H1 (cell line): ENCODE measurements around the gene SEMA5B. TPM values are rescaled to one million over a fixed set of nuclear protein-coding genes. Genes with fewer than 3 reads are reported as not detected.
A peak's percentile ranks its signal among the peaks of the same experiment; 100 is the strongest.

Experiments
- CTCF ChIA-PET: fragments of 300-600 bp; sonication (Branson Sonifier 250); formaldehyde crosslinking; loops from one replicate; lab custom pipeline; 2021; ENCODE audit not compliant: partially characterized antibody; lab: Charles Lee
- POLR2A ChIA-PET: fragments of 300-600 bp; sonication (Branson Sonifier 250); formaldehyde crosslinking; loops from one replicate; lab custom pipeline; 2021; ENCODE audit warnings: inconsistent platforms; ENCODE audit not compliant: partially characterized antibody; lab: Charles Lee
- DNase-seq, 2 experiments: peaks; one replicate each; pipeline versions ENCODE4 v3.0.0 to v3.0.0-alpha.2; 2010 to 2022; ENCODE audit warnings: low spot score in 2 of 2, low read depth in 1 of 2, mixed read lengths in 1 of 2
- FAIRE-seq: peaks from 2 replicates; lab custom pipeline; 2011; peaks lifted over from hg19 to GRCh38; lab: Jason Lieb, UNC
- H2AFZ ChIP-seq: 2 replicates; pipeline ENCODE4 v1.8.1; 2012; ENCODE audit warnings: low read length, inconsistent platforms
- H2AK5ac ChIP-seq: 2 replicates; pipeline ENCODE4 v1.6.1; 2013; ENCODE audit warnings: low read depth, low read length
- H2BK120ac ChIP-seq: replicated peaks from 2 replicates; pipeline ENCODE3; 2013; ENCODE audit warnings: low read depth, low read length, inconsistent platforms
- H2BK12ac ChIP-seq: 2 replicates; pipeline ENCODE4 v1.6.1; 2013; ENCODE audit warnings: low read depth, low read length
- H2BK15ac ChIP-seq: 2 replicates; pipeline ENCODE4 v1.6.1; 2013; ENCODE audit warnings: low read length
- H2BK20ac ChIP-seq: 2 replicates; pipeline ENCODE4 v1.6.1; 2013; ENCODE audit warnings: low read length
- H2BK5ac ChIP-seq: 2 replicates; pipeline ENCODE4 v1.6.1; 2013; ENCODE audit warnings: low read depth, low read length
- H3K14ac ChIP-seq: 2 replicates; pipeline ENCODE4 v1.6.1; 2013; ENCODE audit warnings: inconsistent platforms; ENCODE audit not compliant: insufficient read length
- H3K18ac ChIP-seq: 2 replicates; pipeline ENCODE4 v1.6.1; 2013; ENCODE audit warnings: low read length; ENCODE audit errors: extremely low read depth
- H3K23ac ChIP-seq: 2 replicates; pipeline ENCODE4 v1.6.1; 2013; ENCODE audit warnings: inconsistent platforms; ENCODE audit not compliant: insufficient read length
- H3K23me2 ChIP-seq: 2 replicates; pipeline ENCODE4 v1.6.1; 2013; ENCODE audit warnings: low read depth, low read length
- H3K27ac ChIP-seq: 2 replicates; pipeline ENCODE4 v1.6.1; 2011; ENCODE audit warnings: low read depth, low read length, inconsistent platforms
- H3K27me3 ChIP-seq, 4 experiments: replicated peaks in 1 of 4; 1 replicate in 1 of 4; 2 replicates in 3 of 4; pipeline versions ENCODE4 v1.6.1 to v1.8.1; 2011 to 2013; ENCODE audit warnings: low read length in 3 of 4, mild to moderate bottlenecking in 3 of 4, inconsistent platforms in 2 of 4, mixed read lengths in 2 of 4, moderate library complexity in 1 of 4; ENCODE audit not compliant: control insufficient read depth in 3 of 4, insufficient read depth in 3 of 4; ENCODE audit errors: extremely low read depth in 1 of 4
- H3K36me3 ChIP-seq, 4 experiments: 2 replicates each; pipeline versions ENCODE4 v1.6.1 to v1.8.1; 2011 to 2013; ENCODE audit warnings: mild to moderate bottlenecking in 4 of 4, low read length in 3 of 4, moderate library complexity in 2 of 4, control low read depth in 1 of 4, inconsistent platforms in 1 of 4; ENCODE audit not compliant: insufficient read depth in 4 of 4, control insufficient read depth in 2 of 4
- H3K4ac ChIP-seq: replicated peaks from 2 replicates; pipeline ENCODE3; 2013; ENCODE audit warnings: low read length, low read depth, mixed read lengths, inconsistent platforms; ENCODE audit not compliant: insufficient read length
- H3K4me1 ChIP-seq, 4 experiments: replicated peaks in 1 of 4; 1 replicate in 1 of 4; 2 replicates in 3 of 4; pipeline versions ENCODE4 v1.6.1 to v1.8.1; 2011 to 2013; ENCODE audit warnings: low read length in 3 of 4, inconsistent platforms in 2 of 4, mixed read lengths in 1 of 4; ENCODE audit not compliant: insufficient read depth in 4 of 4, control insufficient read depth in 3 of 4
- H3K4me2 ChIP-seq, 2 experiments: 2 replicates each; pipeline versions ENCODE4 v1.6.1 to v1.8.1; 2011 to 2013; ENCODE audit warnings: low read depth in 2 of 2, low read length in 2 of 2, control low read depth in 1 of 2, inconsistent platforms in 1 of 2, mild to moderate bottlenecking in 1 of 2; ENCODE audit not compliant: insufficient read depth in 1 of 2
- H3K4me3 ChIP-seq, 4 experiments: fragments of 200-600, 300-600 bp in 1 of 4; sonication (generic), shearing (Covaris generic), sonication (Bioruptor Twin) in 1 of 4; 2 replicates each; pipeline versions ENCODE4 v1.5.1 to v1.8.1; 2011 to 2016; ENCODE audit warnings: low read length in 4 of 4, low read depth in 3 of 4, control low read depth in 2 of 4, inconsistent platforms in 2 of 4, mild to moderate bottlenecking in 2 of 4, mixed read lengths in 1 of 4, moderate library complexity in 1 of 4; ENCODE audit not compliant: insufficient read depth in 2 of 4; ENCODE audit errors: extremely low read depth in 1 of 4
- H3K56ac ChIP-seq: replicated peaks from 2 replicates; pipeline ENCODE3; 2013; ENCODE audit warnings: low read depth, mild to moderate bottlenecking, mixed read lengths, low read length, inconsistent platforms; ENCODE audit not compliant: insufficient read length
- H3K79me1 ChIP-seq: 2 replicates; pipeline ENCODE4 v1.6.1; 2013; ENCODE audit warnings: low read depth, low read length, control low read depth
- H3K79me2 ChIP-seq, 2 experiments: 2 replicates each; pipeline versions ENCODE4 v1.6.1 to v1.8.1; 2012 to 2013; ENCODE audit warnings: low read length in 2 of 2, mild to moderate bottlenecking in 2 of 2, inconsistent platforms in 1 of 2; ENCODE audit not compliant: insufficient read depth in 2 of 2, control insufficient read depth in 1 of 2
- H3K9ac ChIP-seq, 4 experiments: replicated peaks in 1 of 4; 1 replicate in 1 of 4; 2 replicates in 3 of 4; pipeline versions ENCODE4 v1.6.1 to v1.8.1; 2011 to 2013; ENCODE audit warnings: low read depth in 3 of 4, low read length in 3 of 4, control low read depth in 2 of 4, mild to moderate bottlenecking in 2 of 4, moderate library complexity in 2 of 4, inconsistent platforms in 1 of 4; ENCODE audit errors: extremely low read depth in 1 of 4
- H3K9me3 ChIP-seq, 2 experiments: 2 replicates each; pipeline versions ENCODE4 v1.6.1 to v1.8.1; 2012 to 2013; ENCODE audit warnings: mild to moderate bottlenecking in 2 of 2, moderate library complexity in 2 of 2, control low read depth in 1 of 2, inconsistent platforms in 1 of 2, low read depth in 1 of 2, low read length in 1 of 2, mixed read lengths in 1 of 2; ENCODE audit not compliant: insufficient read depth in 2 of 2
- H4K20me1 ChIP-seq, 2 experiments: replicated peaks in 1 of 2; 2 replicates each; pipeline versions ENCODE3 to v1.8.1; 2011 to 2013; ENCODE audit warnings: inconsistent platforms in 2 of 2, low read length in 2 of 2, mild to moderate bottlenecking in 1 of 2; ENCODE audit not compliant: insufficient read depth in 2 of 2, control insufficient read depth in 1 of 2
- H4K5ac ChIP-seq: 2 replicates; pipeline ENCODE4 v1.6.1; 2013; ENCODE audit warnings: low read length, low read depth, mixed read lengths, inconsistent platforms; ENCODE audit not compliant: insufficient read length
- H4K8ac ChIP-seq: 2 replicates; pipeline ENCODE4 v1.8.0; 2013; ENCODE audit warnings: mild to moderate bottlenecking, moderate library complexity, low read length, inconsistent platforms; ENCODE audit not compliant: insufficient read depth; ENCODE audit errors: extremely low read depth
- H4K91ac ChIP-seq: replicated peaks from 2 replicates; pipeline ENCODE3; 2013; ENCODE audit warnings: low read length, mixed read lengths, inconsistent platforms; ENCODE audit not compliant: insufficient read length
- GTF2F1 ChIP-seq: IDR thresholded peaks from 2 replicates; pipeline ENCODE4 v1.6.1; 2012; ENCODE audit warnings: low read depth, low read length, improper control_type of control experiment, borderline replicate concordance
- WGBS, 2 experiments: shearing (Covaris generic) in 1 of 2; methylation state at CpG; one replicate each; pipeline versions ENCODE4 v1.1.6 to v1.1.7; 2013 to 2015; ENCODE audit warnings: low lambda C conversion rate in 2 of 2, mixed read lengths in 2 of 2, inconsistent platforms in 1 of 2, low coverage in 1 of 2, missing lambda C conversion rate in 1 of 2; ENCODE audit not compliant: insufficient replicate concordance in 2 of 2, insufficient coverage in 1 of 2, insufficient read length in 1 of 2; ENCODE audit errors: extremely low coverage in 1 of 2, missing lambda C conversion rate in 1 of 2; 5-methylcytosine and 5-hydroxymethylcytosine counted together
- polyA plus RNA-seq, 7 experiments: library from polyadenylated mRNA; depleted of rRNA in 3 of 7; stranded (reverse) in 5 of 7; unstranded in 2 of 7; fragments of >200 nt in 5 of 7; fragments of 200-250 nt in 2 of 7; gene quantifications; 1 replicate in 5 of 7; 2 replicates in 1 of 7; 4 replicates in 1 of 7; pipeline versions ENCODE4 v1.2.1 to v1.2.3, GENCODE V29; 2011 to 2013; ENCODE audit warnings: missing spikeins in 2 of 7, mixed read lengths in 2 of 7
- total RNA-seq: library from RNA; stranded (reverse); fragmentation: NEBNext Ultra II Directional; extraction: Animal tissue kit (Norgen Biotek cat#: 25700); gene quantifications from 2 replicates; pipeline ENCODE4 v1.2.1, GENCODE V29; 2021

Gene SEMA5B
- total and polyA plus RNA-seq, 2 of the 8 experiments (the other 6 are each of a cell fraction or from before 2014, with no cell fraction given): 13.1 to 22.4 TPM

- ChIA-PET CTCF (interaction anchor here (0.7 to 2.7 kb wide), 10 partner anchors 14 to 390 kb away, joined by 3 to 9 read pairs (median 4); partner anchors contain the start of gene PDIA5), POLR2A (no interaction called here)
- Histone ChIP-seq H3K27me3 (no peaks in the 10 kb centered on the region), H2BK12ac (no peak overlapping the region), H3K79me1 (no peaks in the 10 kb centered on the region; the same call in 1 of the 2 replicates), H3K14ac (peak overlapping the region; percentile 10), H3K4me3 (no peak overlapping the region), H2AK5ac (no peak overlapping the region), H2AFZ (no peak overlapping the region), H3K9me3 (no peaks in the 10 kb centered on the region), H2BK5ac (no peak overlapping the region), H3K23me2 (no peaks in the 10 kb centered on the region; the same call in 1 of the 2 replicates), H2BK20ac (no peak overlapping the region), H3K23ac (no peak overlapping the region), H3K9ac (no peak overlapping the region), H3K18ac (no peak overlapping the region), H3K4me1 (no peaks in the 10 kb centered on the region; a peak in 1 of 7 replicates), H4K20me1 (peaks cover 0 to 2% of the 10 kb centered on the region in 2 experiments), H4K5ac (no peak overlapping the region), H3K36me3 (no peaks in the 10 kb centered on the region), H4K8ac (no peak overlapping the region), H4K91ac (no peak overlapping the region), H2BK120ac (no peak overlapping the region), H3K56ac (no peak overlapping the region), H3K4ac (no peak overlapping the region), H3K27ac (no peak overlapping the region), H2BK15ac (no peak overlapping the region), H3K79me2 (no peaks in the 10 kb centered on the region), H3K4me2 (no peak overlapping the region)
- FAIRE-seq: no peak
- WGBS, 2 experiments: 87% methylated on average over 9 of the region's 9 CpGs; no CpG with 5 or more reads in 1 of the 2 experiments
- DNase-seq: no peak
- TF ChIP-seq GTF2F1: no peak
Observed at GRCh38 chr3:122936335-122936734, 91.2 kb downstream of the SEMA5B start.
